ENCODE data around the gene TMCC1.

TMCC1 gene

DNA sequence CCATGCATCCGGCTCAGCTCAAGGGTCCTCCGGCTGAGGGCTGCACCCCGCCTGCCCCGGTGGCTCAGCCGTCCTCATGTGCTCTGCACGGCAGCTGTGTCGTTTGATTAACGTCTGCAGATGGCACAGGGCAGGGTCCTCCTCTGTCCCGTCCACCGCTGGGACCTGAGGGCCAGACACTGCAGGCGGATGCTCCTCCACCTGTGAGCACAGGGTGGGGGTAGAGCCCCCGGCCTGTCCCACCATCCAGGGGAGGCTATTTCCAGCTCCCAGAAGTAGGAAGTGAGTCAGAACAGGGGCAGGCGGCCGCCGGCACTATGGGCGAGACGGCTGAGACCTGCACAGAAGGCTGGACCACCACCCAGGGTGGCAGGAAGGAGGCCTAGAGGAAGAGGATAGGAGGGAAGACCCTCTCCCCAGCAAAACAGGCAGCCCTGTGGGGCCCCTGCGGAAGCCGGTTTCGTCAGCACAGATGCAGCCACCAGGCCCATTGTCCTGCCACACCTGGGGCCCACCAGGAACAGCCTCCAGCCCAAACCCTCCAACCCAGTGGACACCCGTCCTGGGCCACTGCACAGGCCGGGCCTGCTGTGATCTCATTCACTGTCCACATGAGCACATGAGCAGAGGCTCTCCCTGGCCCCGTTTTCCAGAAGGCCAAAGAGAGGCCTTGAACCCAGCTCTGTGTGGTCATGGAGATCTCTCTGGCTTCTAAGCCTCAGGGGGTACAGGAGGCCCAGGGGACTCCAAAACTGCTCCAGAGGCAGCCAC is 274.4 kb downstream of the TMCC1 start:
- H3K4me3 ChIP-seq (ENCODE audit: low read depth, low read length), result no peak overlapping the region
- no peak for DNase-seq (ENCODE audit: low read depth)
- TF ChIP-seq CTCF (IDR thresholded peaks at IDR 0.05; ENCODE audit: control insufficient read depth, extremely low read depth, insufficient read depth), result no peak

- no peak for TF ChIP-seq CTCF (IDR thresholded peaks at IDR 0.05; ENCODE audit: control insufficient read depth, extremely low read depth, insufficient read depth)
- DNase-seq (ENCODE audit: low read depth), result no peak
- no peak overlapping the region for H3K4me3 ChIP-seq (ENCODE audit: low read depth, low read length)
These were observed 275.2 kb downstream of the TMCC1 start for GRCh38 chr3:129618186-129618820.

GRCh38 chr3:129617381-129618185 is 275.9 kb downstream of the TMCC1 start:
- no peak for TF ChIP-seq CTCF (IDR thresholded peaks at IDR 0.05; ENCODE audit: control insufficient read depth, extremely low read depth, insufficient read depth)
- H3K4me3 ChIP-seq (ENCODE audit: low read depth, low read length), result no peak overlapping the region
- DNase-seq (ENCODE audit: low read depth), result no peak

GRCh38 chr3:129616713-129617112 is 276.8 kb downstream of the TMCC1 start:
- DNase-seq (ENCODE audit: low read depth), result no peak
- H3K4me3 ChIP-seq (ENCODE audit: low read depth, low read length), result no peak overlapping the region
- TF ChIP-seq CTCF (IDR thresholded peaks at IDR 0.05; ENCODE audit: control insufficient read depth, extremely low read depth, insufficient read depth), result no peak

- H3K4me3 ChIP-seq (ENCODE audit: low read depth, low read length), result no peak overlapping the region
- DNase-seq (ENCODE audit: low read depth), result no peak
- TF ChIP-seq CTCF (IDR thresholded peaks at IDR 0.05; ENCODE audit: control insufficient read depth, extremely low read depth, insufficient read depth), result no peak
These were observed 277.2 kb downstream of the TMCC1 start for GRCh38 chr3:129616291-129616690.

DNA sequence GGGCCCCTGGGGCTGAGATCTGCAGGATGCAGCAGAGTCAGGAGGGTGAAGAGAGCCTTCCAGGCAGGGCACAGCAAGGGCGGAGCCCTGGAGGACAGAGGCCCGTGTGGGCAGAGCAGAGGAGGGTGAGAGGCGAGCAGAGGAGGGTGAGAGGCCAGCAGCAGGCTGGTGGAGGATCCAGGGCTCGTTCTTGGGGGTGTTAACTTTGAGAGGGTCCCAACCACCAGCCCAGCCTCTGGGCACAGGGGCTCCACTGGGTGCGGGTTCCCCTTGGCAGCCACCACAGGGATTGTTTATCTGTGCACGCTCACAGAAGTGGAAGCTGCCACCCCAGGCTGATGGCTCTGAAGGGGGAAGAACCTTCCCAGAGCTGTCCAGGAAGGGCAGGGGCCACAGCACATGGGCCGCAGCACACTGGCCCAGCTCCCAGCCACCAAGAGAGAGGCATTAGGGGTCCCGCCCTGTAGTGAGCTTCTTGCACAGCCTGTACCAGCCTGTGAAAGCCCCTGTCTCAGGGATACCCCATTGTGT is 277.7 kb downstream of the TMCC1 start:
- TF ChIP-seq CTCF (IDR thresholded peaks at IDR 0.05; ENCODE audit: control insufficient read depth, extremely low read depth, insufficient read depth), result no peak
- no peak overlapping the region for H3K4me3 ChIP-seq (ENCODE audit: low read depth, low read length)
- no peak for DNase-seq (ENCODE audit: low read depth)

Measured in LNCaP clone FGC (cell line).